T-helper 17 cell (primary cell): ENCODE results near the gene TNNC1. TPM values are rescaled to one million over a fixed set of nuclear protein-coding genes. Genes with fewer than 3 reads are reported as not detected.

Source experiments
- ATAC-seq: fragments of 150-1000 bp; cut with Tn5 transposase; 2 replicates; pipeline ENCODE4 v1.10.0; 2021; ENCODE audit warnings: mild to moderate bottlenecking, moderate library complexity
- DNase-seq, 3 donors: peaks; one replicate each; pipeline versions ENCODE4 v3.0.0 to v3.0.0-alpha.2; 2020 to 2021
- H3K9me3 ChIP-seq: one replicate; pipeline ENCODE4 v1.7.0; 2013; ENCODE audit warnings: low read length, mild to moderate bottlenecking; ENCODE audit not compliant: control insufficient read depth, poor library complexity, severe bottlenecking
- H3K27ac Mint-ChIP-seq: one replicate; pipeline ENCODE4 v1.8.0; 2022; ENCODE audit warnings: mild to moderate bottlenecking, moderate library complexity, mixed read lengths
- H3K27me3 Mint-ChIP-seq: one replicate; pipeline ENCODE4 v1.8.0; 2022; ENCODE audit warnings: mixed read lengths
- H3K36me3 Mint-ChIP-seq: one replicate; pipeline ENCODE4 v1.8.0; 2022; ENCODE audit warnings: low read depth, mixed read lengths
- H3K4me1 Mint-ChIP-seq: one replicate; pipeline ENCODE4 v1.8.0; 2022; ENCODE audit warnings: mild to moderate bottlenecking, mixed read lengths
- H3K4me3 Mint-ChIP-seq: one replicate; pipeline ENCODE4 v1.8.0; 2022; ENCODE audit warnings: mild to moderate bottlenecking, moderate library complexity, mixed read lengths
- total RNA-seq, 4 donors: library from RNA in 2 of 4; stranded (reverse) in 2 of 4; gene quantifications; one replicate each; pipeline ENCODE4 v1.2.3 and lab custom pipeline; 2022 to 2026

TNNC1 gene
- total RNA-seq (1 to 10 TPM; 3.7 to 3.8 TPM), total RNA-seq (lab: John Stamatoyannopoulos, UW) (2.4 to 4.1 reads per million in 2 donors)

- ATAC-seq, result no peak
Measured at GRCh38 chr3:52453496-52454249, at the start of gene TNNC1. TNNC1 (minus strand) TSS chr3:52454041; CDS start chr3:52454015, 26 bp downstream.

GRCh38 chr3:52502808-52503350 lies 49.0 kb upstream of the TNNC1 start:
- no peak overlapping the region for H3K27ac Mint-ChIP-seq
- no peak for ATAC-seq
- H3K9me3 ChIP-seq, result no peaks in the 10 kb centered on the region
- no peaks in the 10 kb centered on the region for H3K27me3 Mint-ChIP-seq
- no peaks in the 10 kb centered on the region for H3K36me3 Mint-ChIP-seq
- H3K4me3 Mint-ChIP-seq, result no peak overlapping the region
- H3K4me1 Mint-ChIP-seq, result no peaks in the 10 kb centered on the region
- DNase-seq, result no peak

More at GRCh38 chr3:52453496-52454249, at the start of gene TNNC1:
- H3K9me3 ChIP-seq, result no peaks in the 10 kb centered on the region
- Mint-ChIP-seq H3K36me3 (no peaks in the 10 kb centered on the region), H3K27ac (peak within 1 kb of the TSS; percentile 100), H3K4me3 (peak within 1 kb of the TSS; percentile 96), H3K4me1 (peaks cover 26% of the 10 kb centered on the region), H3K27me3 (no peaks in the 10 kb centered on the region)
- DNase-seq, result no peak

- ATAC-seq, result no peak
- no peak for DNase-seq
- no peaks in the 10 kb centered on the region for H3K9me3 ChIP-seq
- no peaks in the 10 kb centered on the region for H3K36me3 Mint-ChIP-seq
- H3K27ac Mint-ChIP-seq, result no peak overlapping the region
- no peak overlapping the region for H3K4me3 Mint-ChIP-seq
- no peaks in the 10 kb centered on the region for H3K27me3 Mint-ChIP-seq
- no peaks in the 10 kb centered on the region for H3K4me1 Mint-ChIP-seq
Measured at GRCh38 chr3:52502001-52502400, 48.2 kb upstream of the TNNC1 start.

- no peaks in the 10 kb centered on the region for H3K4me1 Mint-ChIP-seq
- DNase-seq, result no peak
- H3K9me3 ChIP-seq, result no peaks in the 10 kb centered on the region
Measured at GRCh38 chr3:52501046-52501445, 47.2 kb upstream of the TNNC1 start.

GRCh38 chr3:52498137-52499054 lies 44.6 kb upstream of the TNNC1 start:
- Mint-ChIP-seq H3K4me1 (peaks cover 4% of the 10 kb centered on the region), H3K27me3 (no peaks in the 10 kb centered on the region), H3K27ac (no peak overlapping the region), H3K36me3 (no peaks in the 10 kb centered on the region), H3K4me3 (no peak overlapping the region)
- H3K9me3 ChIP-seq, result no peaks in the 10 kb centered on the region
- peak; percentile 46 for ATAC-seq
- no peak for DNase-seq

More at GRCh38 chr3:52501046-52501445, 47.2 kb upstream of the TNNC1 start:
- Mint-ChIP-seq H3K36me3 (no peaks in the 10 kb centered on the region), H3K4me3 (no peak overlapping the region), H3K27ac (no peak overlapping the region), H3K27me3 (no peaks in the 10 kb centered on the region)
- no peak for ATAC-seq

GRCh38 chr3:52495777-52496602 lies 42.1 kb upstream of the TNNC1 start:
- Mint-ChIP-seq H3K27me3 (no peaks in the 10 kb centered on the region), H3K36me3 (no peaks in the 10 kb centered on the region), H3K27ac (no peak overlapping the region), H3K4me3 (no peak overlapping the region), H3K4me1 (peaks cover 4% of the 10 kb centered on the region)
- H3K9me3 ChIP-seq, result no peaks in the 10 kb centered on the region
- DNase-seq (no peak), ATAC-seq (no peak)

GRCh38 chr3:52494886-52495495 lies 41.1 kb upstream of the TNNC1 start, which contains the start of gene STAB1:
STAB1 (plus strand) TSS chr3:52495338; CDS start chr3:52495414, 76 bp downstream.
- DNase-seq (no peak), ATAC-seq (no peak)
- Mint-ChIP-seq H3K36me3 (no peaks in the 10 kb centered on the region), H3K27ac (peak within 1 kb of the TSS; percentile 24), H3K4me3 (no peak within 1 kb of the TSS), H3K4me1 (peaks cover 8% of the 10 kb centered on the region), H3K27me3 (no peaks in the 10 kb centered on the region)
- H3K9me3 ChIP-seq, result no peaks in the 10 kb centered on the region

GRCh38 chr3:52494445-52494844 lies 40.6 kb upstream of the TNNC1 start:
- H3K9me3 ChIP-seq, result no peaks in the 10 kb centered on the region
- ATAC-seq, result no peak
- Mint-ChIP-seq H3K4me3 (no peak overlapping the region), H3K36me3 (no peaks in the 10 kb centered on the region), H3K4me1 (peaks cover 8% of the 10 kb centered on the region), H3K27me3 (no peaks in the 10 kb centered on the region), H3K27ac (peak overlapping the region; percentile 24)
- DNase-seq, result no peak

- no peak overlapping the region for H3K27ac Mint-ChIP-seq
Measured at GRCh38 chr3:52493232-52494017, 39.6 kb upstream of the TNNC1 start.

GRCh38 chr3:52492059-52492458 lies 38.2 kb upstream of the TNNC1 start:
- no peaks in the 10 kb centered on the region for H3K9me3 ChIP-seq
- DNase-seq (no peak), ATAC-seq (no peak)
- peaks cover 8% of the 10 kb centered on the region for H3K4me1 Mint-ChIP-seq
- H3K27ac Mint-ChIP-seq, result no peak overlapping the region
- no peaks in the 10 kb centered on the region for H3K27me3 Mint-ChIP-seq
- H3K4me3 Mint-ChIP-seq, result no peak overlapping the region
- H3K36me3 Mint-ChIP-seq, result no peaks in the 10 kb centered on the region

More at GRCh38 chr3:52493232-52494017, 39.6 kb upstream of the TNNC1 start:
- no peaks in the 10 kb centered on the region for H3K36me3 Mint-ChIP-seq
- H3K4me1 Mint-ChIP-seq, result peaks cover 8% of the 10 kb centered on the region
- no peaks in the 10 kb centered on the region for H3K27me3 Mint-ChIP-seq
- H3K4me3 Mint-ChIP-seq, result no peak overlapping the region
- no peak for ATAC-seq
- H3K9me3 ChIP-seq, result no peaks in the 10 kb centered on the region
- no peak for DNase-seq

GRCh38 chr3:52490939-52491526 lies 37.2 kb upstream of the TNNC1 start:
- H3K9me3 ChIP-seq, result no peaks in the 10 kb centered on the region
- peak; percentile 32 for ATAC-seq
- H3K4me1 Mint-ChIP-seq, result peaks cover 8% of the 10 kb centered on the region
- H3K27me3 Mint-ChIP-seq, result no peaks in the 10 kb centered on the region
- no peaks in the 10 kb centered on the region for H3K36me3 Mint-ChIP-seq
- peak overlapping the region; percentile 14 for H3K27ac Mint-ChIP-seq
- no peak for DNase-seq
- no peak overlapping the region for H3K4me3 Mint-ChIP-seq
